Measurements from ENCODE around the gene MZB1.

Gene MZB1, protein sequence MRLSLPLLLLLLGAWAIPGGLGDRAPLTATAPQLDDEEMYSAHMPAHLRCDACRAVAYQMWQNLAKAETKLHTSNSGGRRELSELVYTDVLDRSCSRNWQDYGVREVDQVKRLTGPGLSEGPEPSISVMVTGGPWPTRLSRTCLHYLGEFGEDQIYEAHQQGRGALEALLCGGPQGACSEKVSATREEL

DNA sequence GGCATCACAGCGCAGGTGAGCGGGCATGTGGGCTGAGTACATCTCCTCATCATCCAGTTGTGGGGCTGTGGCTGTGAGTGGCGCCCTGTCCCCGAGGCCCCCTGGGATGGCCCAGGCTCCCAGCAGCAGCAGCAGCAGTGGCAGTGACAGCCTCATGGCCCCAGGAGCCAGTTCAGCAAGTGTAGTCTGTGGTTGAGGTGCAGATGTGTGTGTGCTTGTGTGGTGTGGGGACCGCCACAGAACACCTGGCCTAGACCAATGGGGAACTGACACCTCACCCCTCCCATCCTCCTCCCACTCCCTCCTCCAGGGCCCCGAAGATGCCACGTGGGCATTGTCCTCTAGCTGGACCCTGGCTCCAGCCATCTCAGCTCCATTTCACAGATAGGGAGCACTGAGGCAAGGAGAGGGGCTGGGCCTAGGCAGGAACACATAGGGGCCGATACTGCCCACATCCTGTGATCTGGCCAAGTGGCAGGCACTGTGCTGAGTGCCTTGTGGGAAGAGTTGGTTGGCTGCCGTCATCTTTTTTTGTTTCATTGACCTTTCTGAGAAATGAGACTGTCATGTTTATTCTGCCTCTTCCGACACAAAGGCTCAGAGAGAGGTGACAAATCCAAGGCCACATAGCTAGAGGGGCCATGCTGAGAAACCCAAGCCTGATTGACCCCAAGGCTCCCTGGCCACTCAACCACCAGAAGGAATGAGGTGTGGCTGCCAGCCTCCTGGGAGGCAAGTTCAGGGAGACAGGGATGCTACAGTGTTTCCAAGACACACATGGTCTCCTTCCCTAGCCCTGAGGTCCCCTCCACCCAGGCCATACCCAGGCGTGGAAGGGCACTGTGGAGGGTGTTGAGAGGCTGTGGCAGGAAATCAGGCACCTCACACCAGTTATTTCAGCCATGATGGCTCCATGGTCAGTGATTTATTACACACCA, at the start of gene MZB1:
Gene MZB1, minus strand, starts transcription at position 213 of the 938 bp plus-strand sequence. Its CDS starts 57 bp downstream, at position 156.
- no peak within 1 kb of the TSS for H3K4me3 ChIP-seq (ENCODE audit: low read depth, low read length)
- TF ChIP-seq, protein P1, sequence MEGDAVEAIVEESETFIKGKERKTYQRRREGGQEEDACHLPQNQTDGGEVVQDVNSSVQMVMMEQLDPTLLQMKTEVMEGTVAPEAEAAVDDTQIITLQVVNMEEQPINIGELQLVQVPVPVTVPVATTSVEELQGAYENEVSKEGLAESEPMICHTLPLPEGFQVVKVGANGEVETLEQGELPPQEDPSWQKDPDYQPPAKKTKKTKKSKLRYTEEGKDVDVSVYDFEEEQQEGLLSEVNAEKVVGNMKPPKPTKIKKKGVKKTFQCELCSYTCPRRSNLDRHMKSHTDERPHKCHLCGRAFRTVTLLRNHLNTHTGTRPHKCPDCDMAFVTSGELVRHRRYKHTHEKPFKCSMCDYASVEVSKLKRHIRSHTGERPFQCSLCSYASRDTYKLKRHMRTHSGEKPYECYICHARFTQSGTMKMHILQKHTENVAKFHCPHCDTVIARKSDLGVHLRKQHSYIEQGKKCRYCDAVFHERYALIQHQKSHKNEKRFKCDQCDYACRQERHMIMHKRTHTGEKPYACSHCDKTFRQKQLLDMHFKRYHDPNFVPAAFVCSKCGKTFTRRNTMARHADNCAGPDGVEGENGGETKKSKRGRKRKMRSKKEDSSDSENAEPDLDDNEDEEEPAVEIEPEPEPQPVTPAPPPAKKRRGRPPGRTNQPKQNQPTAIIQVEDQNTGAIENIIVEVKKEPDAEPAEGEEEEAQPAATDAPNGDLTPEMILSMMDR (conservative IDR thresholded peaks at IDR 0.05; ENCODE audit: low read depth, low read length), result no peak
- DNase-seq (ENCODE audit: low read depth), result no peak

DNA sequence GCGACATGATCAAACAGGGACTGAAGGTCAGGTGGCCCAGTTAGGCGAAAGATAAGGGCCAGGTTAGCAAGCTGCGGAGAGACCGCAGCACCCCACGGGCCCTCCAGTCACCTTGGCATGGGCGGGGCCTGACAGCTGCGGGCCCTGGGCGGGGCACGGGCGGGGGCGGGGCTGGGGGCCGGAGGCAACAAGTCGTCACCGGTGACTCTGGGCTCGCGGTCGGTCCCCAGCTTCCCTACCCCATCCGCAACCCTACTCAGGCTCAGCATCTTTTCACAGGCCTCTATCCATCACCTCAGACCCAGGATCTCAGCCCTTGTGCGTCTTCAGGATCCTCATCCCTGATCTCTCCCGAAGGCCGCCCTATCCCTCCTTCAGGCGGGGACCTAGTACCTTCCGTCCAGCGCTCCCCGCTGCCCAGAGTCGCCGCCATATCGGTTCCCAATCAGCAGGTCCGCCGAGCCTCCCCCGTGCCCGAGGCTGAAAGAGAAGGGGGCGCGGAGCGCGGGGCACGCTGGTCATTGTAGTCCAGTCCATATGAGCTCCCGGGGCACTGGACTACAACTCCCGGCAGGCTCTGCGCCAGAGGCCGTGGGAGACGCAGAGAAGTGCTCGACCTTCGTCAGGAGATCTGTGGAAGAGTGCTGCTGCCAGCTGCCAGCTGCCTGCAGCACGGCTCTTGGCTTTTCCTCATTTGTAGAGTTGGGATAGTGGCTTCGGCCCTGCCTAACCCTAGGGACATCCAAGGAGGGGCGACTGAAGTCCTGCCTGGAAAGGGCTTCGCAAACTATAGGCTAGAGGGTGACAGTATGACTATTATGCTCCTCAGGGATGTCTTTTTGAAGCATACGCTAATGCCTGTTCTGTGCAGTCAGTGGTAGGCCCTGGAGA, 49.5 kb upstream of the MZB1 start, which contains the start of gene DNAJC18:
Gene DNAJC18, minus strand, starts transcription at position 513 of the 891 bp plus-strand sequence. Its CDS starts 80 bp downstream, at position 433.
- DNase-seq (ENCODE audit: low read depth), result peak; percentile 93
- H3K4me3 ChIP-seq (ENCODE audit: low read depth, low read length), result peak within 1 kb of the TSS; percentile 94
- TF ChIP-seq, protein P1 (conservative IDR thresholded peaks at IDR 0.05; ENCODE audit: low read depth, low read length), result no peak

DNA sequence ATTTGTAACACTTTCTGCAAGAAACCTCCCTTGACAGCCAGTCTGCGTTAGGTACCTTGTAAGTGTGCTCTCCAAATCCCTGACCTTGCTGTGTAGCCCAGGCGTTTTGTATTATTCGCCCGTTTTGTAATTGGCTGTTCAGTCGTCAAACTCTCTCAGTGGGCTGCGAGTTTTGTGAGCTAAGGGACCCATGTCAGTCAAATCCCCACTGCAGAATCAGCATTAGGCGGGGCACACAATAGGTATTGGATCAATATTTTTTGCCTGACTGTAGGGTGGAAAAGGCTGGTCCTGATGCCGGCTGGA, 48.9 kb upstream of the MZB1 start:
- TF ChIP-seq, protein P1 (conservative IDR thresholded peaks at IDR 0.05; ENCODE audit: low read depth, low read length), result no peak
- peak overlapping the region; percentile 94 for H3K4me3 ChIP-seq (ENCODE audit: low read depth, low read length)
- DNase-seq (ENCODE audit: low read depth), result no peak

DNA sequence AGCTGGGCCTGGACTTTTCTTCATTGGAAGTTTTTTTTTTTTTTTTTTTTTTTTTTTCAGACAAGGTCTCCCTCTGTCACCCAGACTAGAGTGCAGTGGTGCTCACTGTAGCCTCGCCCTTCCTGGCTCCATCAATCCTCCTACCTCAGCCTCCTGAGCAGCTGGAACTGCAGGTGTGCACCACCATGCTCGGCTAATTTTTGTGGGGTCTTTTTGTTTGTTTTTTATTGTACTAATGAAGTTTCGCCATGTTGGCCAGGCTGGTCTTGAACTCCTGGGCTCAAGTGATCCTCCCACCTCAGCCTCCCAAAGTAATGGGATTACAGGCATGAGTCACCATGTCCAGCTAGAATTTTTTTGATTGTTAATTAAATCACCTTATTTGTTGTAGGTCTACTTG, 46.0 kb upstream of the MZB1 start:
- DNase-seq (ENCODE audit: low read depth), result no peak
- TF ChIP-seq, protein P1 (conservative IDR thresholded peaks at IDR 0.05; ENCODE audit: low read depth, low read length), result no peak
- no peak overlapping the region for H3K4me3 ChIP-seq (ENCODE audit: low read depth, low read length)

DNA sequence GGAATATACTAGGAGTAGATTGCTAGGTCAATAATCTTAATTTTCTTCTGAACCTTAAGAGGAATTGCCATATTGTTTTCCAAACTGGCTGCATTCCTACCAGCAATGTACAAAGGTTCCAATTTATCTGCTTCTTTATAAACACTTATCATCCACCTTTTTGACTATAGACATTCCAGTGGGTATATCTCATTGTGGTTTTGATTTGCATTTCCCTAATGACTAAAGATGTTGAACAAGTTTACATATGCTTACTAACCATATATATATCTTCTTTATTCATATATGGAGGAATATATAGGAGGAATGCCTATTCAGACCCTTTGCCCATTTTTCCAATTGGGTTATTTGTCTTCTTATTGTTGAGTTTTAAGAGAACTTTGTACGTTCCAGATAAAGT, 42.0 kb upstream of the MZB1 start:
- no peak for DNase-seq (ENCODE audit: low read depth)
- H3K4me3 ChIP-seq (ENCODE audit: low read depth, low read length), result no peak overlapping the region
- TF ChIP-seq, protein P1 (conservative IDR thresholded peaks at IDR 0.05; ENCODE audit: low read depth, low read length), result no peak

DNA sequence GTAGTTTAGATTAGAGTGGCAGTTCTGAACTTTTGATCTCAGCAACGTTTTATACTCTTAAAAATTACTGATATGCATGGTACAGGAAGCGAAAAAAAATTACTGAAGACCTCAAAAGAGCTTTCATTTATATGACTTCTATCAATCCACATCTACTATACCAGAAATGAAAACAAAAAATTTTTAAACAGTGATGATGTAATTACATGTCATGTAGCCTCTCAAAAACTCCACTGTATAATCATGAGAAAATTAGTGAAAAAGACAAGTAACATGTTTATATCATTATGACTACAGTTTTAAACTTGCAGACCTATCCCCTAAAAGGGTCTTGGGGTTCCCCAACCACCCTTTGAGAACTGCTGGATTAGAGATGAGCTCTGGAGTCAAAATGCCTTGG, 40.3 kb upstream of the MZB1 start:
- TF ChIP-seq, protein P1 (conservative IDR thresholded peaks at IDR 0.05; ENCODE audit: low read depth, low read length), result no peak
- no peak for DNase-seq (ENCODE audit: low read depth)
- H3K4me3 ChIP-seq (ENCODE audit: low read depth, low read length), result no peak overlapping the region

Data from choroid plexus epithelial cell (primary cell).